HL-60 (cell line): ENCODE results near the gene CDK5R1.
A peak's percentile ranks its signal among the peaks of the same experiment; 100 is the strongest.

Experiments
- DNase-seq, 2 experiments: peaks; one replicate each; pipeline ENCODE4 v3.0.0-alpha.2; 2010 to 2020; ENCODE audit warnings: low read depth in 1 of 2, low spot score in 1 of 2
- H3K27ac ChIP-seq: fragments of 250-450 bp; sonication (Bioruptor Pico); replicated peaks from 2 replicates; pipeline ENCODE4 v1.5.1; 2020; ENCODE audit warnings: mild to moderate bottlenecking, moderate library complexity
- H3K27me3 ChIP-seq: fragments of 250-450 bp; sonication (Bioruptor Pico); 2 replicates; pipeline ENCODE4 v1.5.1; 2021; ENCODE audit warnings: mild to moderate bottlenecking, moderate library complexity; ENCODE audit not compliant: insufficient read depth, poor library complexity, severe bottlenecking
- H3K4me3 ChIP-seq: replicated peaks from 2 replicates; pipeline ENCODE4 v1.5.1; 2011; ENCODE audit warnings: mild to moderate bottlenecking, control low read depth, low read length; ENCODE audit not compliant: insufficient read depth
- CTCF ChIP-seq: IDR thresholded peaks from one replicate; pipeline ENCODE4 v1.5.1; 2011; ENCODE audit warnings: low read length, control low read depth, inconsistent platforms; ENCODE audit not compliant: insufficient read depth
- GABPA ChIP-seq: IDR thresholded peaks from 2 replicates; pipeline ENCODE4 v1.6.1; 2012; ENCODE audit warnings: low read depth
- POLR2AphosphoS5 ChIP-seq: IDR thresholded peaks from 2 replicates; pipeline ENCODE4 v1.6.1; 2012; ENCODE audit warnings: low read depth
- REST ChIP-seq: IDR thresholded peaks from 2 replicates; pipeline ENCODE4 v1.6.1; 2012; ENCODE audit warnings: low read depth; ENCODE audit not compliant: insufficient replicate concordance
- SPI1 ChIP-seq: IDR thresholded peaks from 2 replicates; pipeline ENCODE4 v1.6.1; 2012; ENCODE audit warnings: low read depth, mild to moderate bottlenecking, borderline replicate concordance

Gene CDK5R1

GRCh38 chr17:32488604-32489180 lies 1.9 kb downstream of the CDK5R1 start:
- DNase-seq, result no peak
- Histone ChIP-seq H3K4me3 (no peak overlapping the region), H3K27me3 (no peaks in the 10 kb centered on the region), H3K27ac (no peak overlapping the region)
- TF ChIP-seq GABPA (no peak), SPI1 (no peak)

GRCh38 chr17:32489320-32490100 lies 2.7 kb downstream of the CDK5R1 start:
- TF ChIP-seq REST (no peak), GABPA (no peak), POLR2AphosphoS5 (no peak), CTCF (no peak), SPI1 (no peak)

GRCh38 chr17:32490101-32490482 lies 3.3 kb downstream of the CDK5R1 start:
- Histone ChIP-seq H3K27me3 (no peaks in the 10 kb centered on the region), H3K27ac (no peak overlapping the region), H3K4me3 (no peak overlapping the region)
- no peak for DNase-seq
- TF ChIP-seq REST, result no peak
- no peak for TF ChIP-seq POLR2AphosphoS5
- no peak for TF ChIP-seq SPI1
- no peak for TF ChIP-seq CTCF
- no peak for TF ChIP-seq GABPA

More at GRCh38 chr17:32489320-32490100, 2.7 kb downstream of the CDK5R1 start:
- Histone ChIP-seq H3K27ac (no peak overlapping the region), H3K4me3 (no peak overlapping the region), H3K27me3 (no peaks in the 10 kb centered on the region)
- DNase-seq, result no peak

GRCh38 chr17:32491371-32492263 lies 4.8 kb downstream of the CDK5R1 start:
- H3K27ac ChIP-seq, result no peak overlapping the region
- no peak overlapping the region for H3K4me3 ChIP-seq
- no peak for DNase-seq
- no peaks in the 10 kb centered on the region for H3K27me3 ChIP-seq
- no peak for TF ChIP-seq CTCF
- TF ChIP-seq SPI1, result peak; percentile 26; the same call in 1 of the 2 replicates
- no peak for TF ChIP-seq REST
